Measurements from ENCODE around the gene PSMD13.
"Not testable (repeated sequence)": the region's sequence is repeated elsewhere in the genome, so short reads cannot be mapped to it uniquely, and the experiment has no call there.

The PSMD13 gene

DNA sequence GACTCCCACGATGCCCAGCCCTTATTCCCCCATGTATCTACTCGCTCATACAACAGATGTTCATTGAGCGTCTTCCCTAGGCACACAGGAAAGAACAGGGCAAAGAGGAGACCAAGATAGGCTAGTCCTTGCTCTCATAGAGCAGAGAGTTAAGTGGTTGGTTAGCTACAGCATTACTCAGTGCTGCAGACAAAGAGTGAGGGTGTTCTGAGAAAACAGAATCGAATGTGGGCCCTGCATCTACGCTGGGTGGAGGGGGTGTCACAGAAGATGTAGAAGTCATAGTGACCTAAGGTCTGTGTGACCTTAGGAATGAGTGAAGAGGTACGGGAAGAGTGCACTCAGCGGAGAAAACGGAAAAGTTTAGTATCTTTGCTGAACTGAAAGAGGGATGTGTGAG, 12.3 kb downstream of the PSMD13 start:
- no peak for DNase-seq (ENCODE audit: low read depth in 2 of 2)

DNA sequence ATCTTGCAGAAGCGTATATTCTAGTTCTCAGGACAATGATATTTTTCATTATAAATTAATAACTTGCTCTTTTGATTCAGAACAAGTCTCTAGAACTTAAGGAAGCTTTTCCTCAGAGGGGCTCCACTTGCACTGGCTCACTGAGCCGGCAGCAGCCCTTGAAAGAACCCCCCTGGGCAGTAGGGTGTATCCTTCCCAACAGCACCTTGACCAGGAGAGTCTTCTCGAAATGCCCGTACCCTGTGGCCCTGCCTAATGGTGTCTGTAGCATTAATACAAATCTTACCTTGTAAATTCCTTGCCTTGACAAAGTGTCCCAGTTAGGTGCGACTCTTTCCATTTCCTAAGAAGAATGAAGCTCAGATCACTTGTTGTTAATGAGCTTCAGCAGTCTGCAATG, 13.5 kb downstream of the PSMD13 start:
- no peak for DNase-seq (ENCODE audit: low read depth in 2 of 2)

DNA sequence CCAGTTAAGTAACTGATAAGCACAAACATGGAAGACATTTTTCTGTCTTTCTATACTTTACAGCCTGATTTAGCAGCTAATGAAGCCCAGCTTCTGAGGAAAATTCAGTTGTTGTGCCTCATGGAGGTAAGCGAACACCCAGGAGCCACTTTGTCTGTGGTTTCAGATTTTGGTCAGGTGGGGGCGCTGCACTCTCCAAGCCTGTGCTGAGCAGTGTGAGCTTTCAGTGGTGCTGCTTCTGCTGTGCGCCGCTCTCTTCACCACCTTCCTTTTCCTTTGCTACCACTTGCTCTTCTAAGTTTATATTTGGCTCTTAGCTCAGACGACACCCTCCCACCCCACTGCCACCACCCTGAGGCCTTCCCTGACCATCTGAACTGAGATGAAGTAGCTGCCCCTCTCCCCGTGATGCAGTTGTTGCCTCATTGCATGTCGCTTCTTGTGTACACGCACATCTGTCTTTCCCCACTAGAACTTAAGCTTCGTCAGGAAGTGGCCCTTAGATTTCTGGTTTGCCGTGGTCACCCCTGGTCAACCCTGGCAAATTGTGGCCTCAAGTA, 14.0 kb downstream of the PSMD13 start:
- peak; percentile 66 to 74 for DNase-seq (ENCODE audit: low read depth in 2 of 2)

DNA sequence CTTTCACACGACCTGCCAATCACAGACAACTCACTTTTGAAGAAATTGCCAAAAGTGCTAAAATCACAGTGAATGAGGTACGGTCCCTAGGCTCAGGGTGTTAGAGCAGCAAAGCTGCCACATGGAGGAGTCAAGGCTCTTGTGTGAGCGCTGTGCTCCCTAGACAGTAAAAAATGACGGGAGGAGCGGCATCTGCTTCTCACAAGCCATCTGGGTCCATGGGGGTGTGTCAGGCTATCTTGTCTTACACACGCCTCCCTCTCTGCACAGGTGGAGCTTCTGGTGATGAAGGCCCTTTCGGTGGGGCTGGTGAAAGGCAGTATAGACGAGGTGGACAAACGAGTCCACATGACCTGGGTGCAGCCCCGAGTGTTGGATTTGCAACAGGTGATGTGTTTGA, 14.8 kb downstream of the PSMD13 start:
- no peak for DNase-seq (ENCODE audit: low read depth in 2 of 2)

DNA sequence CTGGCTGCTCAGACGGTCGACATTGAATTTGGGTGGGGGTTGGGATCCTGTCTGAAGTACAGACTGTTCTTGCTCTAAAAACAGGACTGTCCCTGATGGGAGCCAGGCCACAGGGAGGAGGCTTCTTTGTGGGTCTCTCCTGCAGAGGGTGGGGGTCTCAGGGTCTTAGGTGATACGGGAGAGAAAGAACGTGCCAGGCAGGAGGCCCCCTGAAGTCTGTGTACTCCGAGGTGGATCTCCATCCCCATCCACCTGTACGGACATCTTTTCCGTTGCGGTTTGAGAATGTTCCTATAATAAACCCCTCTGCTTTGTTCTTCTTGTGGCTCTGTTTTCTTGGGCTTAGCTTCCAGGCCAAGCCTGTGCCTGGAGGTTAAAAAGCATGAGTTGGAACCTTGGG, 15.9 kb downstream of the PSMD13 start:
- no peak for DNase-seq (ENCODE audit: low read depth in 2 of 2)

DNA sequence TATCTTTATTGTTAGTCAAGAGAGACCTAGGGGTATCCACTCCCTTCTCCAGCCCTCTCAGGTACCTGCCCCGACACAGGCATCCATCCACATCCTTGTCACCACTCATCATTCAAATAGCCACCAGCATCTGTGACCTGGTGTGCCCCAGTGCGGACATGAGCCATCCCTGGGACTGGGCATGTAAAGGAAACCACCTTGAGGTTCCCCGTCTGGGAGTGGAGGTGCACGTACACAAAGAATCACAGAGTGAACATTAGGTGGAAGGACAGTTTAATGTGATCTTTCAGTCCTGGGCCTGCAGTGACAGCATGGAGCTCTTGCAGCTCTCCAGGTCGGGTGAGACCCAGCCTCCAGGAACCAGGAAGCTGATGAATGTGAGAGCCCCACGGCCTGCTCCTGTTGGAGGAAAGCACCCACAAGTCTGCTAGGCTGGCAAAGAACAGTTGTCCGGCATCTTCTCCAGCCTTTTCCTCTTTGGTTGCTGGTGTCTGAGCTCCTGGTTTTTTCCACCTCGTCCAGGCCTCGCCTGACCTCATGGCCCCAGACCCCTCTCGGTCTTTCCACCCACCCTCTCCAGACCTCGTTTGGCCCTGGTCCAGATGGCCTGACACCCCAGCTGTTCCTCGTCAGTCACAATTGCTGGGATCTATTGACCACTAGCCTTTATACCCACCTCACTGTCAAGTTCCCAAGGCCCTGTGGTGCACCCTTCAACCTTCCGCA, 16.5 kb downstream of the PSMD13 start:
- no peak for DNase-seq (ENCODE audit: low read depth in 2 of 2)

DNA sequence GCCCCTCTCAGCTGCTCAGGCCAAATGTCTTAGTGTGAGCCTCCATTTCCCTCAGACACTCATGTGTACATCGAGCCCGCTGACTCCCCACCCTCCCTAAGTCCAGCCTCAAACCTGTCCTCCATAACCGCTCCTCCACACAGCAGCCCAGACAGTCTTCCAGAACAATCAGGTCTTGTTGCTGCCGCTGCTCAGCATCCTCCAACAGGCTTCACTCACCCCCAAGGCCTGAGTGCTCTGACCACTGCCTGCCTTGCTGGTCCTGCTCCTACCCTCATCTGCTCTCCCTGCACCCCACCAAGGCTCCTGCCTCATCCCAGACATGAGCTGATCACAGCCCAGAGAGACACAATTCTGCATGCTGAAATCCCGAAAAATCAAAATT, 17.1 kb downstream of the PSMD13 start:
- DNase-seq (ENCODE audit: low read depth in 2 of 2): no peak

DNA sequence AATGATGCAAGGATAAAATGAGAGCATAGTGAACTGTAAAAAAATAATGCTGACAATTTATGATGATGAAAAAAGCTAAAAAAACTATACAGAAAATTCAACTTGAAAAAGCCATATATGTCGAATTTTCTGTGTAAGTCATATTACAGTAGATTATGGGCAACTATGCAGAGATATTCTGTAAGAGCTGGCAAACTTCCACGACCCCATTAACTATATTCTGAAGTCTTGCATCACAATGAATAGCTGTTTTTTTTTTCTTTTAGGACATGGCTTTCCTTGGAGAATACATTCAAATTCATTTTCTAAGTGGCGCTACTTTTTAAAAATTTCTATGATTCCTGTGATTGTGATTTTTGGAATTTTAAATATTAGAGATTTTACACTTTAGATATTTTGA, 18.4 kb downstream of the PSMD13 start:
- no peak for DNase-seq (ENCODE audit: low read depth in 2 of 2)

DNA sequence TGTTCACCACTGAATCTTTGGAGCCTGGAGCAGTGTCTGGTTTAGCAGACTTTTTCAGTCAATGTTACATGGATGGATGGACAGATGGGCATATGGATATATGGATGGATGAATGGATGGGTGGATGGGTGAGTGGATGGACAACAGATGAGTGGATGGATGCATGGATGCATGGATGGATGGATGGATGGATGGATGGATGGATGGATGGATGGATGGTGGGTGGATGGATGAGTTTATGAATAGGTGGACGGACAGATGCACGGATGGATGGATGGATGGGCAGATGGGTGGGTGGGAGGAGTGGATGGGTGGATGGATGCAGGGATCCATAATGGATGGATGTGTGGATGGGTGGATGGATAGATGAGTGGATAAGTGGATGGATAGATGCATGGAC, 19.0 kb downstream of the PSMD13 start:
- no peak for DNase-seq (ENCODE audit: low read depth in 2 of 2)

DNA sequence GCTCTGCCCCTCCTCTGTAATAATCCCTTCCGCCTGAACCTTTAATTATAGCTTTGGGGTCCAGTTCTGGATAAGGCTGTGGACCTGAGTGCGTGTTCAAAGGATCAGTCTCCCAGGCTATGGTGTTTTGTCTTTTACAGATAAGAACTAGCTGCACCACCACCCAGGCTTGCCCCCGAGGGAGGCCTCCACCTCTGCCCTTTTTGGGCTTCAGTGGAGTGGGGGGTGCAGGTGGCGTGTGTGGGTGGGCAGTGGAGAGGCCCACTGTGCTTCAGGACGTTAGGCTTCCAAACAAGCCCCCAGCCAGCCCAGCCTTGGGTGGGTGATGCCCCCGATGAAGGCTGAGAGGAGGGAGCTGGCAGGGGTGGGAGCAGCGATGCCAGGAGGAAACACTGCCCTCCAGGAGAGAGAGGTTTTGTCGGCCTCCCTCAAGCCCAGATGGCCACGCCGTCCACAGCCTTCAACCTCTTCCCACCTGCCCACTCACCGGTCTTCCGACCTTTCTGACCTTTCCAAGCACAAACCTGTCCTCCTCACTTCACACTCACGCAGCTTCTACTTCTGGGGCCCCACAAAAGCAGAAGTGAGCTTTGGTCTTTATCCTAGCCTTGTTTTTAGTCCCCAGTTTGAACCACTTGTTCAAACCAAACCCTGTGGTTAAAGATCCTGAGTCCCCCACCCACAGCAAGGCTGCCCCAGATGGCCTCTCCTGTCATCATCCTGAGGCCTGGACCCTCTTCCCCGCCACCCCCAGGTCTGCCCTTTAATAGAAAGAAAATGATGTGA, 20.4 kb downstream of the PSMD13 start:
- DNase-seq (ENCODE audit: low read depth in 2 of 2): no peak

DNA sequence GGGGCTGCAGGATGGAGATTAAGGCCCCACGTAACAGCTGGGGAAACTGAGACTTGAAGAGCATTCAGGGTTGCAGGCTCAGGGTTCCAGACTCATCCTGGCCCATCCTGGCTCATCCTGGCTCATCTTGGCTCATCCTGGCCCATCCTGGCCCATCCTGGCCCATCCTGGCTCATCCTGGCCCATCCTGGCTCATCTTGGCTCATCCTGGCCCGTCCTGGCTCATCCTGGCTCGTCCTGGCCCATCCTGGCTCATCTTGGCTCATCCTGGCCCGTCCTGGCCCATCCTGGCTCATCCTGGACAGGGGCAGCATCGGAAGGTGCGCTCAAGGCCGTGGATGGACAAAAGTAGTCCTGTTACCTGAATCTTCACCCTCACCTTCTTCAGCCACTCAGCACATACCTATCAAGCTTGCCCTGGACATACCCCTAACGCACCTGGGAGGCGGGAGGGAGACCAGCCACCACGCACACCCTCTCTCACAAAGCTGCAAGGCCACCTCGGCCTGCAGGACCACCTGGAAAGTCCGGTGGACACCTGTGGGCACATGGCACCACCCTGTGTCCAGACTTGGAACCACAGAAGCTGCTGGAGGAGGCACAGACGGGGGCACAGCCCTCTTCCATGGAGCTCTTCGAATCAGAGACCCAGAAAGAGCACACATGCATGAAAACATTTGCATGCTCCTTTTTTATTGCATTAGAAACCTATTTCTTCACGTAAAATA, 21.2 kb downstream of the PSMD13 start:
- DNase-seq (ENCODE audit: low read depth in 2 of 2): no peak

DNA sequence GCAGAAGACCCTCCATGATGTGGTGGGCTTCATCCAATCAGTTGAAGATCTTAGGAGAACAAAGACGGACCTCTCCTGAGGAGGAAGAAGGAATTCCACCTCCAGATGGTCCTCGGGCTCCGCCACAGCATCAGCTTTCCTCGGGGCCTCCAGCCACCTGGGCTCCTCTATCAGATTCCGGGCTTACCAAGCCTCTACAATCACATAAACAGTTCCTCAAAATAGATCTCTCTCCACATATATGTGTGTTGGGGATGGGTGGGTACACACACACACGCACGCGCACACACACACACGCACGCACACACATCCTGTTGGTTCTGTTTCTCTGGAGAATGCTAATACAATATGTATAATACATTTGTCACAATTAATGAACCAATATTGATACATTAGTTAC, 22.6 kb downstream of the PSMD13 start:
- no peak for DNase-seq (ENCODE audit: low read depth in 2 of 2)

DNA sequence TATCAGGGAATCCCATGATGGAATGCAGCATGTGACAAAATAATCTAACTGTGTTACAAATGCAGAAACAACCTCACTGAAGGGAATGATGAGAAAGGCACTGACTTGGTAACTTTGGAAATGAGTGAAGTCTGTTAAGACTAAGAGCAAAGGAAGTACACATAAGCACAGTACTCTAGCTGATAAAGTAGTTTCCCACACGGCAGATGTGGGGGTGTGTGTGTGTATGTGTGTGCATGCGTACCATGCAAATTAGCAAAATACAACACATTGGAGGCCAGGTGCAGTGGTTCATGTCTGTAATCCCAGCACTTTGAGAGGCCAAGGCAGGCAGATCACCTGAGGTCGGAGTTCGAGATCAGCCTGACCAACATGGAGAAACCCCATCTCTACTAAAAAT, 24.8 kb downstream of the PSMD13 start:
- no peak for DNase-seq (ENCODE audit: low read depth in 2 of 2)

DNA sequence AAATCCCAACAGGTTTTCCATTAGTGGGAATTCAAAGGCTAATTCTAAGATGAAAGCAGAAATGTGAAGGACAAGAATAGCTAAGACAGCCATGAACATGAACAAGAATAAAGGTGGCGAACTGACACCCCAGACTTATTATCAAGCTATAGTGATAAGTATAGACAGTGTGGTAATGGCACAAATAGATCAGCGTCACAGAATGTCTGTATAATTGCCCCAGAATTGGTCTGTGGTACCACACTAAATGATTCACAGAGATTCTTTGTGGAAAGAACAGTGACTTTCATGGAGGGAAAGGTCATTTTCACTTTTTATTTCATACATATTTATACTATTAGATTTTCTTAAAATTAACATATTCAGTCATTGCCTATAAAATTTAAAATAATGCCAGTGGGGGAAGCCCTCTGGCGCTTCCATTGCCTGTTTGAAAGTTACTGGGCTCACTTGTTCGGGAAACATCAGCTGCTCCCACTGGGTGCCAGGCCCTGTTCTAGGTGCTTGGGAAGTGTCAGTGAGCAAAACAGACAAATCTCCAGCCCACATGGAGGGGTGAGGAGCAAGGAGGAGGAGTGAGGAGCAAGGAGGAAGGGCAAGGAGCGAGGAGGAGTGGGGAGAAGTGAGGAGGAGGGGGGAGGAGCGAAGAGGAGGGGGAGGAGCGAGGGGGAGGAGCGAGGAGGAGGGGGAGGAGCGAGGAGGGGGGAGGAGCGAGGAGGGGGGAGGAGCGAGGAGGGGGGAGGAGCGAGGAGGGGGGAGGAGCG, 30.1 kb downstream of the PSMD13 start:
- no peak for DNase-seq (ENCODE audit: low read depth in 2 of 2)

DNA sequence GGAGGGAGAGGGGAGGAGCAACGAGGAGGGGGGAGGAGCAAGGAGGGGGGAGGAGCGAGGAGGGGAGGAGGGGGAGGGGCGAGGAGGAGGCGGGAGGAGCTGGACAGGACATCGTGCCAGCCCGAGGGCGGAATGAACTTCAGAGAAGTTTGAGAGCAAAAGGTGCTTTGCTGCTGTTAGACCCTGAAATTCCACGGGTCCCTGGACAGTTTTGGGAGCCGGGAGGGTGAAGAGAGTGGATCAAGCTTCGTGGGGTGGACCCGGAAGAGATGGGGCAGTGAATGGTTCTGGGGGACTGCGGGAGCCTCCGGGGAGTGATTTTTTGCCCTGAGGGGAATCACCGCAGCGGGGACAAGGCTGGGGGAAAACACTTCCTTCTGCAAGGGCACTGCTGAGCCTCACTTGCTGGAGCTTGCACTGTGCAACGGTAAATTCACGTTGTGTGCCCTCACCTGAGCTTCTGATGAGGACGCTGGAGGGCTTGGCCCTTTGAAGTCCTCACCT, 30.8 kb downstream of the PSMD13 start:
- DNase-seq (ENCODE audit: low read depth in 2 of 2): no peak

DNA sequence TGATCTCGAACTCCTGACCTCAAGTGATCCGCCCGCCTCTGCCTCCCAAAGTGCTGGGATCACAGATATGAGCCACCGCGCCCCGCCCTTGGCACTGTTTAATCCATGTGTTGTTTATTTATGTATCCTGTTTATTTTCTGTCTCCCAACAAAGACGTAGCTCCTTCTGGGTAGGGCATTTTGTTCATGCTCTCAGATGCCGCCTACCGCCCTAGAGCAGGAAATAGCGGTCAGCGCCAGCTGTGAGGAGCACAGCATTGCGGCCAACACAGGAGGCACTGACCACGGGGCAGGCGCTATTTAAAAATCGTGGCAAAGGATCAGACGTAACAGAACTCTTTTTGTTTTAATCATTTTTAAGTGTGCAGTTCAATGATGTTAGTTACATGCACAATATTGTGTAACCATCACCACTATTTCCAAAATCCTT, 32.0 kb downstream of the PSMD13 start:
- DNase-seq (ENCODE audit: low read depth in 2 of 2): not testable (repeated sequence)

DNA sequence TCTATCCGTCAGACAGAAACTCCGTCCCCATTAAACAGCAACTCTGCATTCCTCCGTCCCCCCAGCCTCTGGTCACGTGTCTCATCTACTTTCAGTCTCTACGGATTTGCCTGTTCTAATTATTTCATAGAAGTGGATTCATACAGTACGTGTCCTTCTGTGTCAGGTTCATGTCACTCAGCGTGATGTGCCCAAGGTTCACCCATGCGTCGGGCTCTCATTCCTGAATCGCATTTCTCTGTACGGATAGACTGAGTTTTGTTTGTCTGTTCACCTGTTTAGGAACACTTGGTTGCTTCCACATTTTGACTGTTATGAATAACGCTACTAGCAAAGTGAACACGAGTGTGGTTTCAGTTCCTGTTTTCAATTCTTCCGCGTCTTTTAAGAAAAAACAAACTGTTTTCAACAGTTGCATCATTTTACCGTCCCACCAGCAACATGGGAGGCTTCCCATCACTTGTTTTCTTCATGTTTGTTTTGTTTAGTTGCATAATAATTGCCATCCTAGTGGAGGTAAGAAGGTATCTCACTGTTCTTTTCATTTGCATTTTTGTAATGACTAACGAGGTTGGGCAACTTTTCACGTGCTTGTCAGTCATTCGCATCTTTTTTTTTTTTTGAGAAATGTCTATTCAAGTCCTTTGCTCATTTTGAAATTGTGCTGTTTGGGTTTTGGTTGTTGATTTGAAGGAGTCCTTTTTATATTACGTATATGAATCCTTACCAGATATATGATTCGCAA, 32.5 kb downstream of the PSMD13 start:
- peak in 1 of 2 donors; percentile 11 for DNase-seq (ENCODE audit: low read depth in 2 of 2)

DNA sequence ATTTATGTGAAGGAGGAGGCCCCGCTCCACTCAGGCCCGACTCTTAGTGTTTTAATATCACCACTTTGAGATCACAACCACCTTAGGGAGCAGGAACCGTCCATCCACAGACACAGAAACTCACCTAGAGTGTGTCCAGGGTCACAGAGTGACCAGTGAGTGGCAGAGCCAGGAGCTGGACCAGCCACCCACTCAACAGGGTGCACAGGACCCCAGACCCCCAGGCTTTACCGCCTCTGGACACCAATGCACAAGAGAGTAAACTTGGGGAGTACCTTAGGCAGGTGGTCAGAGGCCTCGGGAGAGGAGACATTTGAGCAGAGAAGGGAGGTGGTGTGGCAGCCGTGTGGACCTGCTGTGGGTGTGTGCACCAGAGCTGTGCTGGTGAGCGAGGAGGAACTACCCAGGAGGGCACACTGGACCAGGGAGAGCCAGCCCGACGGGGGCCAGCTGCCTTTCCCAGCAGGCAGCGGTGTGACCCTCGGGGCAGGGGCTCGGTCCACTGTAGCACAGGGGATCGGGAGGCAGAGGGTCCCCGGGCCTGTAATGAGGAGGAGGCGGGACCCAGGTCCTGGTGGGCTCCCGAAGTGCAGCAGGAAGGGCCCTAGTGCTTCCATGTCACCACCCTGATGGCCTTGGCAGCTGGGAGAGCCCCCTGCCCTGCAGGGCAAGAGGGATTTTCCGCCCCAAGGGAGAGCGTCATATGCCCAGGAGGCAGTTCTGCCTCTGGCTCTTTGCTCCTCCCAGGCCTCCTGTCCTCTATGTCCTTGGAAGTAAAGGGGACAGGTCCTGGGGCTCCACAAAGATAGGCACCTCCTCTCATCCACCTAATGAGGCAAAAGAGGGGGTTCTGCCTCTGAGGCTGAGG, 33.9 kb downstream of the PSMD13 start:
- DNase-seq (ENCODE audit: low read depth in 2 of 2): no peak

DNA sequence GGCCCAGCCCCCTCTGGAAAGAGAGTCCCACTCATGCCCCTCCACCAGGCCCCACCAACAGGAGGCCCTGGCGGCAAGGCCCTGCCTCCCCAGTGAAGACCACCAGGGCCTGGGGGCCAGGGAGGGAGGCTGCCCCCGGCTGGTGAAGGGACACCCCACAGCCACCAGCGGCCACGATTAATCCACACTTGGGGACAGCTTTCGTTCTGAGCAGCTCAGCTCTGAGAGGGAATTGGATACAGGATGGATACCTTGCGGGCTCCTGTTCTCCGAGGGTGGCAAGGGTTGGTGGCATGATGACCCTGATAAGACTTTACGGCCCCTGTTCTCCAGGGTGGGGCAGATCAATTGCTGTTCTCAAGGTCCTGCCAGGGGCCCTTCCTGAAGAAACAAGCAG, 34.5 kb downstream of the PSMD13 start:
- no peak for DNase-seq (ENCODE audit: low read depth in 2 of 2)
